ENCODE results near the gene ADTRP. TPM values are rescaled to one million over a fixed set of nuclear protein-coding genes. Genes with fewer than 3 reads are reported as not detected.

Gene ADTRP
- total RNA-seq, 4 donors from 2014 or later = 0.66 to 0.92 TPM; not detected in 2

DNA sequence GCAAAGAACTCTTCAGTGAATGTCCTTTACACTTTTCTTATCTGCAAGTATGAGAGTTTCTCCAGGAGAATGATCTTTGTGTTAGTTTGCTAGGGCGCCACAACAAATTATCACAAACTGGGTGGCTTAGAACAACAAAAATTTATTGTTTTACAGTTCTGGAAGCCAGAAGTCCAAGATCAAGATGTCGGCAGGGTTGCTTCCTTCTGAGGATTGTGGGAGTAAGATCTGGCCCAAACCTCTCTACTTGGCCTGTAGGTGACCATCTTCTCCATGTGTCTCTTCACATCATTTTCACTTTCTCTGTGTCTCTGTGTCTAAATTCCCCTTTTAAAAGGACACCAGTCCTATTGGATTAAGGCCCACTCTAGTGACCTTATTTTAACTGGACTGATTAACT, 103.0 kb downstream of the ADTRP start:
- TF ChIP-seq EP300 (IDR thresholded peaks at IDR 0.05) (no peak), POLR2A (IDR thresholded peaks at IDR 0.05; ENCODE audit: low read depth) (no peak), POLR2AphosphoS5 (IDR thresholded peaks at IDR 0.05) (no peak)
- TF ChIP-seq, protein P1, sequence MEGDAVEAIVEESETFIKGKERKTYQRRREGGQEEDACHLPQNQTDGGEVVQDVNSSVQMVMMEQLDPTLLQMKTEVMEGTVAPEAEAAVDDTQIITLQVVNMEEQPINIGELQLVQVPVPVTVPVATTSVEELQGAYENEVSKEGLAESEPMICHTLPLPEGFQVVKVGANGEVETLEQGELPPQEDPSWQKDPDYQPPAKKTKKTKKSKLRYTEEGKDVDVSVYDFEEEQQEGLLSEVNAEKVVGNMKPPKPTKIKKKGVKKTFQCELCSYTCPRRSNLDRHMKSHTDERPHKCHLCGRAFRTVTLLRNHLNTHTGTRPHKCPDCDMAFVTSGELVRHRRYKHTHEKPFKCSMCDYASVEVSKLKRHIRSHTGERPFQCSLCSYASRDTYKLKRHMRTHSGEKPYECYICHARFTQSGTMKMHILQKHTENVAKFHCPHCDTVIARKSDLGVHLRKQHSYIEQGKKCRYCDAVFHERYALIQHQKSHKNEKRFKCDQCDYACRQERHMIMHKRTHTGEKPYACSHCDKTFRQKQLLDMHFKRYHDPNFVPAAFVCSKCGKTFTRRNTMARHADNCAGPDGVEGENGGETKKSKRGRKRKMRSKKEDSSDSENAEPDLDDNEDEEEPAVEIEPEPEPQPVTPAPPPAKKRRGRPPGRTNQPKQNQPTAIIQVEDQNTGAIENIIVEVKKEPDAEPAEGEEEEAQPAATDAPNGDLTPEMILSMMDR (IDR thresholded peaks at IDR 0.05) = no peak
- no peak for DNase-seq (ENCODE audit: extremely low spot score)
- H3K27me3 ChIP-seq = no peaks in the 10 kb centered on the region
- WGBS = 94% methylated on average over 2 of the region's 2 CpGs
- no peaks in the 10 kb centered on the region for H3K9me3 ChIP-seq
- intact Hi-C loops (cut with DNase I) = no loop called here
- H3K36me3 ChIP-seq = no peaks in the 10 kb centered on the region
- H3K27ac ChIP-seq (replicated peaks in 1 of 4) = no peak overlapping the region
- no peak overlapping the region for H3K4me3 ChIP-seq
- no peaks in the 10 kb centered on the region for H3K4me1 ChIP-seq

DNA sequence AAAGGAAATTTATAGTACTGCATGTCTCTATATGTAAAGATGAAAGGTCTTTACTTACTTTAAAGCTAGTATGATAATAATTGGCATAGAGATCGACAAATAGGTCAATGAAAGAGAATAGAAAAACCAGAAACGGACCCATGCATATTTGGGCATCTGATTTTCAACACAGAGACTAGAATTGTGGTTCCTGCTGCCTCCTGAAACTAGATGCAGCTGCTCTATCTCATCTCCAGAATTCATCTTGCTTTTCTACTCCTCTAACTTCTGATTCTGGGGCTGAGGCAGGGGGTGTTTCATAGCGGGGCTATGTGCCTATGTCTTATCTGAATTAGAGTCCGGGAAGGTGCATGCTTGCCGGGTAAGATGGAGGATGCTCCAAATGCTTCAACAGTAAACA, 105.9 kb downstream of the ADTRP start:
- no peaks in the 10 kb centered on the region for H3K4me1 ChIP-seq
- TF ChIP-seq EP300 (IDR thresholded peaks at IDR 0.05) = no peak
- TF ChIP-seq, protein P1 (IDR thresholded peaks at IDR 0.05) = no peak
- TF ChIP-seq POLR2A (IDR thresholded peaks at IDR 0.05; ENCODE audit: low read depth) = no peak
- no peak for TF ChIP-seq POLR2AphosphoS5 (IDR thresholded peaks at IDR 0.05)
- H3K4me3 ChIP-seq = no peak overlapping the region
- H3K27ac ChIP-seq (replicated peaks in 1 of 4) = no peak overlapping the region
- no peak for DNase-seq (ENCODE audit: extremely low spot score)
- no peaks in the 10 kb centered on the region for H3K9me3 ChIP-seq
- intact Hi-C loops (cut with DNase I) = no loop called here
- no peaks in the 10 kb centered on the region for H3K27me3 ChIP-seq
- H3K36me3 ChIP-seq = no peaks in the 10 kb centered on the region
- WGBS = 92% methylated on average over 5 of the region's 5 CpGs

DNA sequence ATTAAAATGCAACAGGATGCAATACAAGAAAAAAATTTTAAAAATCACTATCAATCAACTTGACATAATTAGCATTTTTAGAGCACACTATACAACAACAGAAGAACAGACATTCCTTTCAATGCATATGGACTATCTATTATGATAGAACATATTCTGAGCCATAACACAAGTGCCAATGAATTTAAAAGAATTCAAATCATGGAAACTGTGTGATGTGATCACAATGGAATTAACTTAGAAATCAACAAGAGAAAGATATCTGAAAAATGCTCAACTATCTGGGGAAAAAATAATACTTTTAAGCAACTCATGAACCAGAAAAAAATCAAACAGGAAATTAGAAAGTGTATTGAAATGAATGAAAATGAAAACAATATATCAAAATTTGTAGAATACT, 106.3 kb downstream of the ADTRP start:
- H3K27me3 ChIP-seq = no peaks in the 10 kb centered on the region
- no peak overlapping the region for H3K27ac ChIP-seq (replicated peaks in 1 of 4)
- no peak overlapping the region for H3K4me3 ChIP-seq
- H3K4me1 ChIP-seq = no peaks in the 10 kb centered on the region
- intact Hi-C loops (cut with DNase I) = no loop called here
- DNase-seq (ENCODE audit: extremely low spot score) = no peak
- H3K9me3 ChIP-seq = no peaks in the 10 kb centered on the region
- no peak for TF ChIP-seq EP300 (IDR thresholded peaks at IDR 0.05)
- TF ChIP-seq POLR2A (IDR thresholded peaks at IDR 0.05; ENCODE audit: low read depth) = no peak
- no peak for TF ChIP-seq POLR2AphosphoS5 (IDR thresholded peaks at IDR 0.05)
- TF ChIP-seq, protein P1 (IDR thresholded peaks at IDR 0.05) = no peak
- no peaks in the 10 kb centered on the region for H3K36me3 ChIP-seq

DNA sequence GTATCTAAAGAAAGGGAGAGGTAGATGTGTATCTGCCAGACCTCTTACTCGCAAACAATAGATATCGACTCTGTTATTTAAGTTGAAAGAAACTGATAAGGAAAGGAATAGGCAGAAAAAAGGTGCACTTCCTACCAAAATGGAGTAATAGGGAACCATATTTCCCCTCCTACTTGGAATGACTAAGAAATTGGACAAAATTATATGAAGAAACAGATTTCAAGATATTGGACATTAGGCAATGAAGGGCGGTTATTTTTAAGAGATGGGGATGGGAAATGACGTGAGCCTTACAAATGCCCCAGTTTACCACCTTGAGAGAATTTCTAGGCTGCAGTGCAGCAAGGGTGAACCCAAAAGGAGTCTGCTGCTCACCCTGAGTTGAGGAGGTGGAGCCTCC, 108.9 kb downstream of the ADTRP start:
- 95% methylated on average over 4 of the region's 4 CpGs for WGBS
- Histone ChIP-seq H3K27ac (replicated peaks in 1 of 4) (no peak overlapping the region), H3K36me3 (no peaks in the 10 kb centered on the region), H3K4me3 (no peak overlapping the region), H3K27me3 (peaks cover 0 to 6% (median 0%) of the 10 kb centered on the region in 4 donors), H3K9me3 (no peaks in the 10 kb centered on the region), H3K4me1 (no peaks in the 10 kb centered on the region)
- intact Hi-C loops (cut with DNase I) = no loop called here
- DNase-seq (ENCODE audit: extremely low spot score) = no peak
- TF ChIP-seq, protein P1 (IDR thresholded peaks at IDR 0.05) = no peak
- TF ChIP-seq POLR2AphosphoS5 (IDR thresholded peaks at IDR 0.05) (no peak), POLR2A (IDR thresholded peaks at IDR 0.05; ENCODE audit: low read depth) (no peak), EP300 (IDR thresholded peaks at IDR 0.05) (no peak)

DNA sequence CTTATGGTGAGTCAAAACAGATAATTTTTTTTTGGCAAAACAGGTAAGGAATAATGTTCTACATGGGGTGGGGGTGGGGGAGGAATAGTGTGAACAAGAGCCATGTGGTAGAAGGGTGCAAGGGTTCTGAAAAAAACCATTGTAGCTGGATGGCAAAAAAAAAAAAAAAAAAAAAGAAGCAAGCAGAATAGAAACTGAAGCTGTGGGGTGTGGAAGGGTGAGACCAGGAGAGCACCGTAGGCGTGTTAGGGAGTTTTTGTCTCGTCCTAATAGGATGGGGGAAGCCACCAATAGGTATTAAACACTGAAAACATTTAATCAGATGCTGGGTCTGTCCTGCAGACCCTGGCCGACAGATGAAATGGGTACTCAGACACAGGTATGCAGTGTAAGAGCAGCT, 110.1 kb downstream of the ADTRP start:
- intact Hi-C loops (cut with DNase I) = no loop called here

More for the DNA sequence above, 110.1 kb downstream of the ADTRP start:
- Histone ChIP-seq H3K27me3 (peaks cover 0 to 6% (median 0%) of the 10 kb centered on the region in 4 donors), H3K27ac (replicated peaks in 1 of 4) (no peak overlapping the region), H3K4me1 (no peaks in the 10 kb centered on the region), H3K36me3 (no peaks in the 10 kb centered on the region), H3K4me3 (no peak overlapping the region), H3K9me3 (no peaks in the 10 kb centered on the region)
- TF ChIP-seq, protein P1 (IDR thresholded peaks at IDR 0.05) = no peak
- TF ChIP-seq EP300 (IDR thresholded peaks at IDR 0.05) (no peak), POLR2A (IDR thresholded peaks at IDR 0.05; ENCODE audit: low read depth) (no peak), POLR2AphosphoS5 (IDR thresholded peaks at IDR 0.05) (no peak)
- DNase-seq (ENCODE audit: extremely low spot score) = peak; percentile 45
- whole genome bisulfite sequencing = 91% methylated on average over 4 of the region's 4 CpGs

All from esophagus muscularis mucosa (tissue), 4 donors.